Right renal cortex interstitium (tissue), 3 donors: ENCODE results near the gene SMIM36. TPM values are rescaled to one million over a fixed set of nuclear protein-coding genes. Genes with fewer than 3 reads are reported as not detected.
"Not testable (repeated sequence)": the region's sequence is repeated elsewhere in the genome, so short reads cannot be mapped to it uniquely, and the experiment has no call there.

ENCODE experiments used
- DNase-seq, 3 donors: peaks; one replicate each; pipeline ENCODE4 v3.0.0-alpha.2; 2013; ENCODE audit warnings: low read depth in 3 of 3, low spot score in 2 of 3
- polyA plus RNA-seq, 3 donors: library from polyadenylated mRNA; unstranded; fragments of 120-200 nt; gene quantifications; one replicate each; pipeline ENCODE4 v1.2.1, GENCODE V29; 2013; ENCODE audit not compliant: insufficient read length in 3 of 3

SMIM36 gene
- polyA plus RNA-seq, result under 1 TPM in 2 of 3 donors, not detected in 1; 0.06 to 0.12 TPM

DNA sequence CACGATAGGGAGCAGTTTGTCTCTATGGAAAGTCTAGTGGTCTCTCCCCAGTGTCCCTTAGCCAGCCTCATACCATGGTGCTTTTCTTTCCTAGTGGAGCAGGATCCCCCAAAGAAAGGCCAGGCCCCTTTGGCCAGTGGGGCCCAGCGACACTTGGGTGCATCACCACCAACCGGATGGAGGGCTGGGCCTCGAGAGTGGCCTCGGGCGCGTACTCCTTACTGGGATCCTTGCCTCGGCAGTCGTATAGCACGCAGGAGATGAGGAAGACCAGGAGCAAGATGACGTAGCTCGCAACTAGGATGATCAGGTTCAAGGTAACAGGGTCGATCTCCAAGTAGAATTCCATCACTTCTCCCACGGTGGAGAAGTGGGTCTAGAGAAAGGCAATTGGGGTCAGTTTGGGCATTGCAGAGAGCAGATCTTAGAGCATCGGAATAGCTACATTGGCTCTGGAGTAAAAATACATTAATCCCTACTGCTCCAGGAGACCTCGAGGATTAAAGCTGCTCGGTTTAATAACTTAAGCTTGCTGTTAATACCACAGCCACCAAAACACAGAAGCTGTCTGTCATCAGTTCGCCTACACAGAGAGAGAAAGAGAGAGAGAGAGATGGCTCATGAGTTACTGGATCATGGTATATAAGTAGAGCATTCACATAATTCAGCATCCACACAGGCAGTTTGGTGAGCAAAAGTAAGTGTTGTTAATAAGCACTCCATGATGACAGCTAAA lies at the start of gene SMIM36:
Gene SMIM36, minus strand, starts transcription at position 467 of the 736 bp plus-strand sequence.
- DNase-seq, result no peak

DNA sequence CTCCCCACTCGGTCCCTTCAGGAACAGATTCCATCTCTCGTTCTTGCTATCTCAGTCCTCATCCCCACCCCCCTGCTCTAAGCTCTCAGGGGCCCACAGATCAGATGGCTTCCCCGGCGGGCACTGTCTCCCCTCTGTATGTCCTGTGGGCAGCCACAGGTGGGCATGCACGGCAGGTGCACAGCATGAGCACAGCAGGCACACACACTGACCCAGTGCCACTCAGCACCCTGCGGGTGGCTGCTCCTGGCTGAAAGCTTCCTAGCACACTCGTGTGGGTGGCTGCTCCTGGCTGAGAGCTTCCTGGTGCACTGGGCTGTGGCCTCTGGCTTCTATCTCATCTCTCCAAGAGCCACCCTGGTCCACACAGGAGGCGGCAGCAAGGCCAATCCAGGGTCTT lies 44.5 kb upstream of the SMIM36 start:
- DNase-seq, result no peak

DNA sequence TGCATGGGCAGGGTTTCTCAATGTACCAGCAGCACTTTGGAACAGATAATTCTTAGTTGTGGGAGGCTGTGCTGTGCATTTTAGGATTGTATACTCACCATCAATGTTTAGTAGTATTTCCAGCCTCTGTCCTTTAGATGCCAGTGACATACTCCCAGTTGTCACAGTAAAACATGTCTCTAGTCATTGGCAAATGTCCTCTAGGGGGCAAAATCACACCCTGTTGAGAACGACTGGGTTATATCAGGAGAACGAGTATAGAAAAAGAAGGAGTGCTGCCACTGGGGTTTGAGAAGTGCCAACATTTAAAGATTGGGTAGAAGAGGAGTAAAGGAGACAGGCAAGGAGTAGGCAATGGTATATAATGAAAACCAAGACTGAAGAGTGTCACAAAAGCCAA lies 37.9 kb upstream of the SMIM36 start:
- DNase-seq, result no peak

DNA sequence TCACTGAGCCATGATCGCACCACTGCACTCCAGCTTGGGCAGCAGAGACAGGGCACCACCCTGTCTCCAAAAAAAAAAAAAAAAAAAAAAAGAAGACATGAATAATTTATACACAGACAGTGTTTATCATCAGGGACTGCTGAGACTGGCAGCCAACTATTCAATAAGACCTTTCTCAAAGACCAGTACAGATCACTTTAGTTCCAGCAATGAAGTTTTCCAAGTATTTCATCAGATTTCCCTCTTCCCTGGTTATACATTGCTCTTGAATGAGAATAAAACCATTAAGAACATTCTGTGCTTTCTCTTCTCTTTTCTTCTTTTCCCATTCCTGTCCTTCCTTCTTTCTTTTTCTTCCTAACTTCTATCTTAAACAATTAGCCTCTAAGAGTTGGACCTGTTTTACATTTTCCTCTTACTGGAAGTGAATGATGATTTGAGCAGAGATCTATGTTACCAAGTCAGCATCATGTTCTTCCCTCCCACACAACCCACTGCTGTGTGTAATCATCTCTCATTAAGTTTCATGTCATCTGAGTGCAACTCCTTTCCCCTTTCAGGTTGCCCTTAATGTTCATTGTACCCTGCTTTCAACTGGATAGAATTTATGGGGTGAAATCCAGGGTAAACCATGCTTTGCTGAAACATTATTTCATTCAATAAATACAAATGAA lies 35.9 kb upstream of the SMIM36 start:
- no peak for DNase-seq

DNA sequence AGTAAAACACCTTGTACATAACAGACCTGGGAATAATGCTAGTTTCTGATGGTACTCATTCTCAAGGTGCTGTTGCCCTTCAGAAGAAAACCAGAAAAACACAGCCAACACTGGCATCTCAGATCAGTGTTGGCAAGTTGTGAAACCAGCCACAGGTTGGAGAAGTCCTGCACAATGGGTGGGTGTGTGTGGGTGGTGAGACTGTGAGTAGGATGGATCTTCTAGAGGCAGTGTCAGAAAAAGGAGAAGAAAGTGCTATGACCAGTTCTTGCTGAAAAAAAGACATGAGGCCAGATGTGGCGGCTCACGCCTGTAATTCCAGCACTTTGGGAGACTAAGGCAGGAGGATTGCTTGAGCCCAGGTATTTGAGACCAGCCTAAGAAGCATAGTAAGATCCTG lies 35.2 kb upstream of the SMIM36 start:
- no peak for DNase-seq

DNA sequence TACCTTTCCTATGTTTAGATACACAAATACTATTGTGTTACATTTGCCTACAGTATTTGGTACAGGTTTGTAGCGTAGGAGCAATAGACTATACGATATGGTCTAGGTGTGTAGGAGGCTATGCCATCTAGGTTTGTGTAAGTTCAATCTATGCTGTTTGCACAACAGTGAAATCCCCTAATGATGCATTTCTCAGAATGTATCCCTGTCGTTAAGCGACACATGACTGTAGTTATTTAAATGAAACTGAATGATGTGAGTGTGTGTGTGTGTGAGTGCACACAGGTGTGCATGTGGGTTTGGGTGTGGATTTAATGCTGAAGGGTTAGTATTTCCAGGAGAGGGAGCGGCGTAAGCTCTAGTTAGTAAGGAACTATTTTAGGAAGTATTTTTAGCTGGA lies 34.6 kb upstream of the SMIM36 start:
- no peak for DNase-seq

DNA sequence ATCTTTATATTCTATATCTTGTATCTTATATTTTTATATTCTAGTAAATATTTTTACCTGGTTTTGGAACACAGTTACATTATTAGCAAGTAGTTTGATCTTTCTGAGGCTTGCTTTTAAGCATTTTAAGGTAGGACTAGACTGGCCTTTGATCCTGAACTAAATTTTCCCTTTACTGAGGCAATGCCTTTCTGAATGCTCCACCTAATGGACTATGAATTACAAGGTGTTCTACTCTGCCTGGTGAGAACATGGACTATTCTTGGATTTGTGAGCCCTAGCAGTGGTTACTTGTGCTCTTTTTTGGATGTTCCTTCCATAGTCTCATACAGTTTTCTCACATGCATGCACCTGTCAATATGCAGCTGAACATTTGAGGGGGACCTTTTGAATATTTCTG lies 32.5 kb upstream of the SMIM36 start:
- no peak for DNase-seq

DNA sequence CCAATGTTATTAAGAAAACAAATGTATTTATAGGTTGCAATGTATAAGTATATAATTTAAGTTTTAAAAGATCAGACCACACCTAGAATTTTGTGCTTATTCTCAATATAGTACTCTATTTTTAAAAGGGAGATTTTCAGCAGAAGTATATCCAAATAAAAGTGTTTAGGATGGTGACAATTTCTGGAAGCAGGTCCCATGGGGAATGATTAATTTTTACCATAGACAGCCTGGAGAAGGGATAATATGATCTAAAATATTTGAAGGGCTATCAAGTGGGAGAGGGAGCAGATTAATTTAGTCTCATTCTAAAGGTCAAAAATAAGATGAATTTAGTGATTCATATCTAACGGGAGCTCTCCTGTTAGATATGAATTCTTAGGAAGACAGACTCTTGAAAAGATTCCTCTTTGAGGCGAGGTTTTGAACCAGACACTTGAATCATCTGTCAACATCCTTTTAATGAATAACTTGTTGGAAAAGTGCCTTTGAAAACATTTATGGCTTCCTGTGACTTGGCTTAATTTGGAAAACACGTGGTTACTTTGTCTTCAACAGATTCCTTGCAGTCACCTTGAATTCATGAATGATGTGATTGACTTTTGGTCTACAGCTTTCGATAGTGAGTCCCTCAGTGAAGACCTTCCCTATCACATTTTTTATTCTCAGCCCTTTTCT lies 29.3 kb upstream of the SMIM36 start:
- no peak for DNase-seq

DNA sequence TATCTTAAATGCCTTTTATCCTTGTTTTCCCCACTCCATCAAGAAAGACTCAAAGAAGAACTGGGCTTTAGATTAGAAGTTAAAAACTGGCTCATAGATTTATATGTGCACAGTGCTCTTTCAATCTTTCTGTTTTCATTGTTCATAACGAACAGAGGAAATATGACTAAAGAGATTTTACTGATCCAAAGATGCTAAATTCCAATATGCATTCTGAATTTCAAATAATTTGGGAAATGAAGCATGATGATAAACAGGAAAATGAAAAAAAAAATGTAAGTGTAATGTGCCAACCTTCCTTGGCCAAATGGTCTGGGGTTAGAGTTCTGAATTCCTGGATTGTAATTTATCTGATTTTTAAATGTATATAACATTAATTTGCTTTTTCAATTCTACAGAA lies 25.0 kb upstream of the SMIM36 start:
- DNase-seq, result no peak

DNA sequence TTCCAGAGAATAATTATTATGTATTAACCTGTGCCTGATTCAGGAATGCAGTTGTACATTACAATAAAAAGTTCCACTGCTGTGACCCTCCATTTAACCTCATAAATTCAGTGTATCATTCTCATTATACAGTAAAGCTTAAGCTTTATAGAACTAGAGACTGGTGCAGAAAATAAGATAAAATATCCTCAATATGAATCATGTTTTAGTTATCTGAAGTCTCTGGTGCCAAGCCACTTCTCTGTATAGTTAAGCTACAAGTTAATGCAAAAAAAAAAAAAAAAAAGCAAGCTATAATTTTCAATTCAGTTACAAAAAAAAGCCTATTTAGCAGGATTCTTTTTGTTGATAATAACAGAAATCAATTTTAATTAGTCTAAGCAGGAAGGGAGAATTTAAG lies 22.4 kb upstream of the SMIM36 start:
- no peak for DNase-seq

DNA sequence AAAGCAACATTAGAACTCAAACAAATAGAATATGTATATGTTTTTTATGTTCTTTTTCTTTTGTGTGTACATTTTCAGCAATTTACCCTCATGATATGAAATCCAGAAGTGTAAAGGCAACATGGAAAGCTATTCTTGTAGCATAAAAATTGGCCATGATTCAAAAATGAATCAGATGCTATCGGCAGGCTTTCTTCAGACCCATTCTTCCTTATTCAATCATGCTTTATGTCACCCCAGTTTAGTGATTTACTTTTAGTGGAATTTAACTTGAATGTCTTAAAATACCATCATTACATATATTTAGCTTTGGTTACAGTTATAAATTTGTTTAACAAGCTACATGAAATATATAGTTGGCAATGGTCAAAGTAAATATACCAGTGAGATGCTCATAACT lies 21.4 kb upstream of the SMIM36 start:
- no peak for DNase-seq

DNA sequence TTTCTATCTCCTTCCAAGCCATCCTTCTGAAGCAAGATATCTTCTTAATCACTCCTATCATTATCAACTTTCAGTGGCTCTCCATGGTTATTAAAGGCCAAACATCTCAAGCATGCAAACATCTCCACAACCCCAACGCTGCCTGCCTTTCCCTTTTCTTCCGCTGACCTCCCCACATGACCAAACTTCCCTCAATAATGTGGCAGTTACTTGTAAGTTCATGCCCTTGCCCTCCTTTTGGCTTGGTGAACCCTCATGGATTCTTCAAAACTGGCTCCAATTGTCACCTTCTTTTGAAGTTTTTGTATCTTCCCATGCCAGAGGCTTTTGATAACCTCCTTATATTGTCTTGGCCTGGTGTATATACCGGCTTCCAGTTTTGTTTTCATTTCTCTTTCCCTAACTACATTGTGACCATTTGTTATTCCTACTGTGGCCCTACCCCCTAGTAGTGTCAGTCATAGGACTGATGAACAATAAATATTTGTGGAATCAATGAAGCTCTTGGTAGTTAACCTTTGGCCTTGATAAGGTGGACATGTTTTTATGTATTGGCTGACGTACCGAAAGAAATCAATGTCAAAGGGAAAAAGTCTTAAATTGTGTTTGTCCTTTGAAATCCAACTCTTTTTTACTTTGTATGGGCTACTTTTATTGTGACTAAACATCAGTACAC lies 19.9 kb upstream of the SMIM36 start:
- no peak for DNase-seq

DNA sequence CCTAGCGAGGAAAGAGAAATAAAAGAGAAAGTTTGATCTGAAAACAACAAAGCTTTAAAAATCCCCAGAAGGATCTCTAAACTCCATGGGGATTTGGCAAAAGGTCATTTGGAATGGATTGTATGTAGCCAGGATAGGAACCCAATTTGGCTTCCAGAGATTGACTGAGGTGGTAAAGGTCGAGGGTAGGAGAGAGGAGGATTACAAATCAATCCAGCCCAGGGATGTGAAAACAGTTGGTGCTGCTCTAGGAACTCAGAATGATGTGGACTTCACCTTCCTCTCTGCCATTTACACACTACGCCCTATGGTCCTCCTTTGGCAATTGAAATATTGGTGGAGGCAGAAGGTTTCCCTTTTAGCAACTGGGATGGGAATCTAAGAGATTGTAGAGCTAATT lies 18.8 kb upstream of the SMIM36 start:
- no peak for DNase-seq

DNA sequence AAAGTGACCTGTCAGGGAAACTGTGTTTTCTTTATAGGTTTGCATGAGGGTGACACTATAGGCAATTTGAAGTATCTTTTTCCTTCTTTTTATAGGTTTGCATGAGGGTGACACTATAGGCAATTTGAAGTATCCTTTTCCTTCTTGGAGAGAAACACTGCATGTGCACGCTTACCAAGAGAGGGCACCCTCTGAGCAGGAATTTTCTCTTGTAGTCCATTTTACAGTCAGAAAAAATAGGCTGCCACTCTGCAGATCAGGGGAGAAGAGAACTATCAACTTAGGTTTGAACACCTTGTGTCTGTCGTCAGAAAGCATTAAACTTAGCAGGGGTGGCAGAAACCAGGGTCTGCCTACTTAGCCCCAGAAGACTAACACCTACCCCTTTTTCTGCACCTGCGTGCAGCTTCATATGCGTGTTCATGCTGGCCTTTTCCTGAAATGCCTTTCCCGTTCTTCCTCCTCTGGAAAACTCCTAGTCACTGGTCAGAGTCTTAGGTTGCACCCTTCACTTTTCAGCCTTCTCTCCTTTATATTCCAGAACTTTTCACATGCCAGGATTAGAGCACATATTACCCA lies 16.4 kb upstream of the SMIM36 start:
- peak in 1 of 3 donors; percentile 60 for DNase-seq

DNA sequence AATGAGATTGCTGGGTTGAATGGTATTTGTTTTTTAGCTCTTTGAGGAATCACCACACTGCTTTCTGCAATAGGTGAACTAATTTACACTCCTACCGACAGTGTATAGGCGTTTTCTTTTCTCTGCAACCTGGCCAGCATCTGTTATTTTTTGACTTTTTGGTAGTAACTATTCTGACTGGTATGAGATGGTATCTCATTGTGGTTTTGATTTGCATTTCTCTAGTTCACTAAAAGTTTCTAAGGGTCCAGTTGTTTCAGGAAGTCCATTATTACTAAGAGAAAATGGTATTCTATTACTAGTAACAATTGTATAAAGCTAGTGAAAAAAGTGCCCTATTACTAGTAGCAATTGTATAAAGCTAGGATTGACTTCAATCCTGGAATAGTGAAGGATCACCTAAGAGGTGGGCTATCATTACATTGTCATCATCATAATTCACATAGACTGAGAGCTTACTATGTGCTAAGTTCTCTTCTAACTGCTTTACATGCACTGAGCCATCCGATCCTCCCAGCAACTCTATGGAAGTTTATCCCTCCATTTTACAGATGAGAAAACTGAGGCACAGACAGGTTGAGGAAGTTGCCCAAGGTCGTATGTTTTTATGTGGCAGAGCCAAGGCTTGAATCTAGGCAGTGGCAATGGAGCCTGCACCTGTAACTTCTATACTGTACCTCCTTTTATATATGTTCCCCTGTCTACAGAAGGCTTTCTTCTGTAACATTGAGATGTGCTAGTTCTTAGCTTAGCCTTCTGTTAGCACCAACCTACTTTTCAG lies 13.4 kb upstream of the SMIM36 start:
- no peak for DNase-seq

DNA sequence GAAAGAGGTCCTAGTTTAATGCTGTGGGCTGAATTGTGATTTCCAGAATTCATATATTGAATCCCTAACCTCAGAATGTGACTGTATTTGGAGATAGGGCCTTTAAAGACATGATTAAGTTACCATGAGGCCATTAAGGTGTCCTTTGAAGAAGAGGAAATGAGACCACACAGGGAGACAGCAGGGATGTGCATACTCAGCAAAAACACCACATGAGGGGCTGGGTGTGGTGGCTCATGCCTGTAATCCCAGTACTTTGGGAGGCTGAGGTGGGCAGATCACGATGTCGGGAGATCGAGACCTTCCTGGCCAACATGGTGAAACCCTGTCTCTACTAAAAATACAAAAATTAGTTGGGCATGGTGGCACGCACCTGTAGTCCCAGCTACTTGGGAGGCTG lies 11.8 kb upstream of the SMIM36 start:
- not testable (repeated sequence) for DNase-seq

DNA sequence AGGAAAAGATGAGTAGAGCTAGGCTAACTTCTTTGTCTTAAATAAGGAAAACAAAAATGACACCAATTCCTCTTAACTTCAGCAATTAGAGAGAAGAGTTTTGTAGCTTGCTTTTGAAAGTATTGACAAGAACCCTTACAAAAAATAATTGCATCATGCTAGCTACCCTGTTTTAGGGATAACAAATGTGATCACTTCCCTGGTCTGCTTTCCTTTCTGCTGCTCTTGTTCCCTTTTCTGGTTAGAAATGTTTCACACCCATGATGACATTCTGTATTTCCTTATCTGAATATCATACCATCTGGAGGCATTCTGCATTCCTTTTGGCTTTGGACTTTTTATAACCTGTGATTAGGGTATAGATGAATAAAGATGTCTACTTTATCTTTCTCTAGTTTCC lies 9.9 kb upstream of the SMIM36 start:
- no peak for DNase-seq

DNA sequence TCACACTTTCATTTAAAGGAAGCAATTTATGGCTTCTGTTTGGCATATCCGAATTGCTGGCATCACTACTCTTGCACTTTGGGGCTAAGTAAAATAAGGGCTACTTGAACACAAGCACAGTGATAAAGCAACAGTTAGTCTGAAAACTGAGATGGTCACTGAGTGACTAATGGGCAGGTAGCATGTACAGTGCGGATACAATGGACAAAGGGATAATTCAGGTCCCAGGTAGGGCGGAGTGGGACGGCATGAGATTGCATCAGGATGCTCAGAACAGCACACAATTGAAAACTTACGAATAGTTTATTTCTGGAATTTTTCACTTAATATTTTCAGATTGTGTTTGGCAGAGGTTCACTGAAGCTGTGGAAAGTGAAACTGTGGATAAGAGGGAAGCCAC lies 9.2 kb upstream of the SMIM36 start:
- DNase-seq, result no peak

DNA sequence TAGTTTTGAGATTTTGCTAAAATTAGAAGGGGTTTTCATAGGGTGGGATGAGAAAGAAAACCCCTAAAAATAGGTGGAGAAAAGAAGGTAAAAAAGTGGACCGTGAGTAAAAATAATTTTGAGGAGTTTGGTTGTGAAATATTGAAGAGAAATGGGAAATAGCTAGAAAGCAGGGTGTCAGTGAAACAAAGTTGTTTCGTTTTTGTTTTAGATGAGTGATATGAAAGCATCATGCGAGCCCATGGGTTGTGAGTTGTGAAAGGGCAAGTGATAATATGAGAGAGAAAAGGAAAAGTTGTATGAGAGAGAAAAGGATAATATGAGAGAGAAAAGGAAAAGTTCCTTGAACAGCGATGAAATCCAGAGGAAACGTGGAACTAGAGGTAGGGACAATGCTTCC lies 7.3 kb upstream of the SMIM36 start:
- DNase-seq, result no peak

DNA sequence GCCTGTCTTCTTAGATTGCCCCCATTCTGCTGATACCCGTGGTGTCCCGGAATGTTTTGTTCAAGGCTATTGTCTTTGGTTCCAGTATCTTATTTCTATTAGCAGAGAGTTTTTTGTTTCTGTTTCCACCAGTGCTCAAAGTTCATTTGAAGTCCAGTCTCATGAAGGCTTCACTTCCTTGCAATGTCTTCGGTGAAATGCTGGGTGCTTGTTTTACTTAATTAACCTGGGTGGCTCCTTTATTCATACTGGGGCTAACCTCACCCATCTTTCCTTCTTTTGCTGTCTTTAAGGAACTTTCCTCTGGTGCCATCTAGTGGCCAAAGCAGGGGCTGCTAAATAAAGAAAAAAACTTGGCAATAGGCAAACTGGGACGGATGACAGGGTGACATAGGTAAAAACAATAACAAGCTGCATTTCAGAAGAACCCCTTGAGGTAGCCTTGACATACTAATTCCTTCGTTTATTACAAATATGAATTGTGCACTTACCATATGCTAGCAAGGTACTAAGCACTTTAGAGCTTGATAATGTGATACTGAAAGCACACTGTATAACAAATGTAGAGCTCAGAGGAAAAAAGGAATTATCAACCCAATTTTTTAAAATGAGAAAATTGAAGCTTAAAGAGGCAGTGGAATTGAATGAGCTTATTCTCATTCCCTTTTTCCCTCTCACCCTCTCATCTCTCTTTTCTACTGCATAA lies 2.8 kb upstream of the SMIM36 start:
- DNase-seq, result peak; percentile 63 to 68 (median 63)
